ENCODE data around the gene ACTG1. TPM values are rescaled to one million over a fixed set of nuclear protein-coding genes. Genes with fewer than 3 reads are reported as not detected.

The ACTG1 gene
- 6,103 and 8,158 TPM in 2 replicates for total RNA-seq

DNA sequence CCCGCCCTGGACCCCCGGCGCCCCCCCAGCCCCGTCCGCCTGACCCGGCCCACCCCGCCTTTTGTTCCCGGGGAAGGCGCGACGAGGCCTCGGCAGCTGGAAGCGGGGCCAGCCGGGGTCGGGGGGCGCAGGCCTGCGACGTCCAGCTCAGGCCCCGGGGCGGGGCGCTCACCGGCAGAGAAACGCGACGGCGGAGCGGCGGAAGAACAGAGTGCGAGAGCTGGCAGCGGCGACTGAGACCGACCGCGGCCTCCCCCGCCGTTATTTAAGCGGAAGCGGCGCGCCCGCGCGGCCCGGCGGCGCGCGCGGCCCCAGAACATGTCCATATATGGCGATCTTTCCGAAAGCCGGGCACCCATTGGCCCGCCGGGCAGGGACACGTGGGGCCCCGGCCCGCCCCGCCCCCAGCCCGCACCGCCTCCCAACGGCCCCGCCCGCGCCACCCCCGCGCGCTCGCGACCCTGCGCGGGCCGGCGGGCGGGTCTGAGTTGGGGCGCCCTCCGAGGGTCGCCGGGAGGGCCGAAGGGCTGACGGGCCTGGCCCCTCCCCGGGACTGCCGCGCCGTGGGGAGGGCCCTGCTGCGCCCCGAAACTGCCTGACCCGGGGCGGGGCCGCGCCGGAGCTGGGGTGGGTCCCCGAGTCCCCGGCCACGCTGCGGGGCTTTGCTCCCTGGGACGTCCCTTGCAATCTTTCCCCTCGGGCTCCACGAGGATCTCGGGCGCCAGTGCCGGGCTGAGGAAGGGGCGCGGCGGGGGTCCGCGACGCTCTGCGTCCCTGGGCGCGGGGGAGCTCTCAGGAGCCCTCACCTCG lies at the start of gene ACTG1:
Gene ACTG1 (minus strand): TSS at position 238 of the 810 bp plus-strand sequence. CDS start 445 bp downstream, outside the sequence.
- peak; percentile 81 to 94 for DNase-seq (ENCODE audit: low read depth in 2 of 2)

DNA sequence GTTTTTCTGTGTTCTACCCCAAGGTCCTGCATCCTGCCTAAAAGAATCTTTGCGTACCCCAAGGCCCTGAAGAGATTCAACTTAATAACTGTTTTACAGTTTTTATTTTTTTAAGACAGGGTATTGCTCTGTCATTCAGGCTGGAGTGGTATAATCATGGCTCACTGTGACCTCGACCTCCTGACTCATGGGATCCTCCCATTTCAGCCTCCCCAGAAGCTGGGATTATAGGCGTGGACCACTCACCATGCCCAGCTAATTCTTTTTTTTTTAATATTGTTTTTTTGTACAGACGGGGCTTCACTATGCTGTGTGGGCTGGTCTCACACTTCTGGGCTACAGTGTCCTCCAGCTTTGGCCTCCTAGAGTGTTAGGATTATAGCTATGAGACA lies 48.9 kb upstream of the ACTG1 start:
- DNase-seq (ENCODE audit: low read depth in 2 of 2) = peak in 1 of 2 donors; percentile 49

DNA sequence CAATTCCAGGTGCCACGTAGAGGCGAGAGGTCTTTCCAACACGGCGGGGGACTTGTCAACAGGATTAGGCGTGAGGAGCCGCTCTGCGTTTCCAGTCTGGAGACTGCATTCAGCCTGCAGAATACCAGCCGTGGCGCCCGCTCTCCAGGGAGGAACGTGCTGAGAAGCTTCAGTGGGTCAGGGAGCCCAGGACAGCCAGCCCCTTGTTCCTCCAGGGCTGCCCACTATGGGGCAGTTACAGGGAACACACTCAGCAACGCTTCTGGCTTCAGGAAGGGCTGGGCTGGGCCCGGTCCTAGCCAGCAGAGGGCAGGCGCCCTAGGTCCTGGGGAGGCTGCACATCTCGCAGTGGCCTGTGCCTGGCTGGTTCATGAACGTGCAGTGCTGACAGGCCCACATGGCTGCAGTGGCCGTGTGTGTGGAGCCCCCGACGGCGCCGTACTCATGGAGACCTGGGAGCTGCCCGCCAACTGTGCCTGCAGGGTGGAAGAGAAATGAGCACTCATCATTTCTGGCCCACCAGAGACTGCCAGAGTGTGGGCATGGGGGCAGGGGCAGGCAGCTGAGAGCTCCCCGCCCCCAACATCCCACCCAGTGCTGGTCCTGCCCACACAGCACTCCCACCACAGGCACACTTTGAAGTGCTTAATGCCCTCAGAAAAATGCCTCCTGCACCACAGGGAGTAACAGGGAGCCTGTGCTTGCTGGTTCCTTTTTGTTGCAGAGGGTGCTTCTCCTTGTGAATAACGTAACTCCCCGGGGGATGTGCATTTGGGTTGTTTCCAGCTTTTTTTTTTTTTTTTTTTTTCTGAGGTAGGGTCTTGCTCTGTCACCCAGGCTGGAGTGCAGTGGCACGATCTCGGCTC lies 46.6 kb upstream of the ACTG1 start:
- DNase-seq (ENCODE audit: low read depth in 2 of 2) = peak in 1 of 2 donors; percentile 56

DNA sequence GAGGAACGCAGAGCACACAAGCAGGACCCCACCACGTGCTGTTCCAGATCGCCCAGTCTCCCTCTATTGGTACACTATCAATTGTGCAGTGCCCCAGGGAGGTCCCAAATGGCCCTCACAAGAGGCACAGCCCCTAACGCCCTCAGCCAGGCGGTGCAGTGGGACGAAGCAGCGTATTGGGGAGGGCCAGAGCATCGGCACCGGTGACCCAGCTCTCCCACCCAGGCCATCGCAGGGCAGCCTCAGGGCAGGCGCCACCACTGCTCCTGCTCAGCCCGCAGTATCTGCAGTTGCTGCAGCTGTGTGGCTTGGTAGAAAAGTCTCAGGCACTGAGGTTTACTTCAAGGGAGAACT lies 45.5 kb upstream of the ACTG1 start:
- DNase-seq (ENCODE audit: low read depth in 2 of 2) = no peak

DNA sequence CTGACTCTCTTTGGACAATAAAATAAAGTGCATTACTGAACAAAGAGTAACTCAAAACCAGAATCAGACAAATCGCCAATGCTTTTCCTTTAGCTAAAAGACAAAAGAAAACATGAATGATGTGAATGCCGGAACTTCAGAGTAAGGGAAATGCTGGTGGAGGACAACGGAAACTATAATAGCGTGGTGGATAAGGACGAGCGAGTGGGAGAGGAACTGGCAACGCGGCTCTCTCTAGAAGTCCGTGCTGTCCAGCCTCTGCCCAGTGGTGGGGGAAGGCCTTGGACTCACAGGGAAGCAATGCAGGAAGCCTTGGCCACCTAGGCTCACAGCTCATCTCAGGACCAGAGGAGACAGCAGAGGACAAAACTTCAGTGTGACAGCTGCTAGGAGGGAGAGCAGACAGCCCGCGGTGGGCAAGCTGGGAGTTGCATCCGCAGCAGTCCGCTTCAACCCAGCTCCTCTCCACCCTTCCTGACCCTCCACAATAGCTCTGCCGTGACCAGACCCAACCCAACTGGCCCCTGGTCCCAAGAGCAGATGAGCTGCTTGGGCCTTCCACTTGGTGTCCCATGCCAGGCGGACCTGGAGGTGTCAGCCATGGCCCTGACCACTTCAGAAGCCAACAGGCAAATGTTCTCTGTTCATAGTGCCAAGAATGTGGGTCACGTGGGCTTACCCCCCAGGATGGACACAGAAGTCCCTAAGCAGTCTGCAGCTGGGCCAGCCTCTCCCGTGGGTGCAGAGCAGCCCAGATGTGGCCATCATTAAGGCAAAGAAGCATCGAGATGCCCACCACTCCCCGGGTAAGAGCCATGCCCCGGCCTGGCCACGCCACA lies 44.9 kb upstream of the ACTG1 start:
- peak; percentile 37 to 56 for DNase-seq (ENCODE audit: low read depth in 2 of 2)

DNA sequence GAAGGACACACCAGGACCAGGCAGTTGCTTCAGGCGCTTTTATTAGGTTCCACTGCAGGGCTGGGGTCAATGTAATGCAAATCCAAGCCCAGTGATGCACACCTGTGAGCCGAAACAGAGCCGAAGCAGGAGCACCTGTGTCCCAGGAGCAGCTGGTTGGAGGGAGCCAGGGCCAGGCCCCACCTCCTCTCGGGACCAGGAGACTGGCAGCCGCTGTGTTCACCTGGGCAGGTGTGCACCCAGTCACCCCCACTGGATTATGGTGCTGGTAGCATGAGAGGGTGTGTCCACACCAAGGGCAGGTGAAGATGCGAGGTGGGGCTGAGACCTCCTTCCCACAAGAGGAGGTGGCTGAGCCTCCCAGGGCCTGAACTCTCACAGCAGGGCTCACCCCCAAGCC lies 44.3 kb upstream of the ACTG1 start:
- DNase-seq (ENCODE audit: low read depth in 2 of 2) = no peak

DNA sequence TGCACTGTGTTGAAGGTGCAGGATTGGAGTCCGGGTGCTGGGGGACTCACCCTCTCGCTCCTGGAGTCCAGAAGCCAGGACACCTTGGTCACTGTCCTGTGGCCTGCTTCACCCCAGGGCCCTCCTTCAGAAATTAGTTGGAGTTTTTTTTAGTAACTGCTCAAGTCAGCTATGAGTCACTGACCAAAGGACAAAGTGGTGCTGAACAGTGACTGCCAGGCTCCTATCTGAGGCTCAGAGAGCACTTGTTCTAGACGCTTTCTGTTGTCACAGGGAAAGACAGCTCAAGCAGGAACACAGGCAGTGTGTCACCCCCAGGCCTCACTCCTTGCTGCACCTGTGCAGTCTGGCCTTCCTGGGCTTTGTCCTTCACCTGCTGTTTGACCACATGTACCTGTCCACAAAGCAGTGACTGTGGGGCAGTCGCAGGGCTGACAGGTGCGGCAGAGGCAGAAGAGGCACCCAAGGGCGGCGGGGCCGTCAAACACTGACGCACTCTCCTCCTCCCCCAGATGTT lies 43.6 kb upstream of the ACTG1 start:
- DNase-seq (ENCODE audit: low read depth in 2 of 2) = no peak

DNA sequence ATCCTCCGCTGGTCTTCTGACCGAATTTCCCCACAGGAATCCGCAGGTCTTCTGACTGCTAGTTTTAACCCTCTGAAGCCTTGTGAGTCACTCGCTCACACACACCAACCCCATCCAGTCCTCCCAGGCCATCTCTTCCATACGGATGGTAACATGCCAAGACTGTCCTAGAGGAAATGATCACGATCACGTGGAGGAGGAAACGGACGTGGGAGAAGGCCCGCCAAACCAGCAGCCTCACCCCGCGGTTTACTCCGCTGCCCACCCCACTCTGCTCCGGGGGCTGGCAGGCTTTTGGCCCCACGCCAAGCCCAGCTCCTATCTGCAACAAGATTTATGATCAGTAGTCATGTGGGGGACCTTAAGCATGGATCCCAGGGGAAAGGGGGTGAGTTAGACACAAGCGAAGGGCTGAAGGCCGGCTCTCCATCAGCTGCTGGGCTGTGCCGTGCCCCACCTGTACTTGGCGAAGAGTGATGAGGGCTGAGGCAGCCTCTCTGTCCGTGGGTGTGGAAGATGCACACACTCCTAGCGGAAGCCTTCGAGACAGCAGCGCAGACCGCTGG lies 41.1 kb upstream of the ACTG1 start:
- peak; percentile 63 to 92 for DNase-seq (ENCODE audit: low read depth in 2 of 2)

DNA sequence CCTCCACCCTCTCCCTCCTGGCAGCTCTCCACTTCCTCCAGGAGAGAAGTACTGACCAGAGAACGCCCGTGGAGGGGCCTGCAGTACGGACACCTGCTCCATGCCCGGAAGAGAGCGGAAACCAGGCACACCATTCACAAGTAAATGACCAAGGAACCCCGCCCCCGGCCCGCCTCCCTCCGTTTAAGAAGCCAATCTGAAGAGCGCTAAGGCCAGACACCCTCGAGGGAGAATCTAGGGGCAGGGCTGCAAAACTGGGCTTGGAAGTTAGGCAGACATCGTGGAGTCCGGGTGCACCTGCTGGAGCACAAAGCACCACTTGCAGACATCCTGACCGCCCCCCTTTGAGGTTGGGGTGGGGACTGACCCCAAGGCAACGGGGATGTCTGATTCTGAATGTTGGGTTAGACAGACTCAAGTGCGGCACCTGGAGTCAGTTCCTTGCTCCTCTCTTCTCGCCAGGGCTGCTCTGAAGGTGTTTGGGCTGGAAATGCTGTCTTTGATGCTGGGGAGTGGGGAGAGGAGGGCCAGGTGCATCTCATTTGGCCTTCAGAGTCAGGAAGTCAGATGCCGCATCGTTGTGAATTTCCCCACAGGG lies 40.5 kb upstream of the ACTG1 start:
- DNase-seq (ENCODE audit: low read depth in 2 of 2) = peak in 1 of 2 donors; percentile 73

DNA sequence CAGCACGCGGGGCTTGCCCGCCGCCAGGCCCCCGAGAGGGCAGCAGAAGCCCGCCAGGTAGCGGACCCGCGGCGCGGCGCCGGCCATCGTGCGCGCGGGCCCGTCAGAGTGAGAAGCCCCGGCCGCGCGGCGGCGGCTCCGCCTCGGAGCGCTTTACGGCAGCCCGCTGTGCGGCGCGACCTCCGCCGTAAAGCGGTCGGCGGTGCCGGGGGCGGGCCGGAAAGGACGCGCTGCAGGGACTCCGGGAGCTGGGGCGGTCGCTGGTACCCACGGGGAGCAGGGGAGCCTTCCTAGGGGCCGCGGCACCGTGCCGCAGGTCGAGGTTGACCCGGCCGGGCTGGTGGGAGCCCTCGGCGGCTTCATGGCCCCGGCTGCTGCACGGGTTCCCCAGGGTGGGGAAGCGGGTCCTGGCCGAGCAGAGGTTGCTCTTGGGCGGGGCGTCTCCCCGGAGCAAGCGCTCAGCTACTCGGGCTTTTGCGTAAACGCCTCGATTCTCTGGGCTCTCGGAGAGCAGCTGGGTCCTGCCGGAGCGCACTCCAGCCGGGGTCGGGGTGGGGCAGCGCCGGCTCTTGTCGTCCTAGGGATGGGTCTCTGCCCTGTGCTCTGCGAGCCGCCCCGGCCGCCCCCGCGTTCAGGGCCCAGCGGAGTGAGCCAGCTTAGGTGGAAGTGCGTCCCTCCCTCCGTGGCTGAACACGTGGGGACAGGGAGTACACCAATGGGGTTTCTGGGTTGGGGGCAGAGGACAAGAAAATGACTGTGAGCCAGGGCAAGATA lies 39.8 kb upstream of the ACTG1 start, which contains the start of gene FAAP100:
Gene FAAP100 (minus strand): TSS at position 110 of the 774 bp plus-strand sequence. CDS start 23 bp downstream, at position 87.
- peak; percentile 48 to 86 for DNase-seq (ENCODE audit: low read depth in 2 of 2)

DNA sequence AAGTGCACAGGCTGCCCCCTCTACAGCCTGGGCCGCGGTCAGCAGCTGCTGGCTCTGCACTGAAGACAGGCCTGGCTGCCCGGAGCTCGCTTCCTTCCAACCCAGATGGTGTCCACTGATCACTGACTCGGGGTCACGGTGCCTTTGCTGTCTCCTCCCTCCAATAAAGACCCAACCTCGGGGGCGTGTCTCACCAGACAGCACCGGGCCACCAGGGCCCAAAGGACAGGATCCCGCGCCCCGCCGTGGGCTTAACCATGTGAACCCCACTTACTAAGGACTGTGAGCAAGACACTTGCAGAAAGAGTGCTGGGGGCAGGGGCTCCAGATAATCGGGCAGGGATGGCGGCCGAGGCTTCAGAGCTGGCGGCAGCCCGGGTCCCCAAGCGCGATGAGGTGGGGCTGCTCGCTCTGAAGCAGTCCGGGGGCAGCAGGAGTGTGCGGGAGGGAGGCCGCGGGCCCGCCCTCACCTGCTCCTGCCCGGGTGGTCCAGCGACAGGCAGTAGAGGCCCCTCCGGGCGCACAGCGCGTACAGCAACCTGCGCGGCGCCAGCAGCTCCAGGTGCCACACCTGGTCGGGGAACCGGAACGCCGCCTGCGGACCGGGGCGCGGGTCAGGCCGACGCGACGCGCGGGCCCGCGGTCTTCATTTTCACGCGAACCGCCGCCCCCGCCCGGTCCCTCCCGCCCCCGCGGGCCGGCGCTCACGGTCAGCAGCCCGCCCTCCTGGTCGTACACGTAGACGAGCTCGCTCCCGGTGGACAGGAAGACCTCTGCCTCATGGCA lies 39.1 kb upstream of the ACTG1 start:
- DNase-seq (ENCODE audit: low read depth in 2 of 2) = peak; percentile 50 to 80

DNA sequence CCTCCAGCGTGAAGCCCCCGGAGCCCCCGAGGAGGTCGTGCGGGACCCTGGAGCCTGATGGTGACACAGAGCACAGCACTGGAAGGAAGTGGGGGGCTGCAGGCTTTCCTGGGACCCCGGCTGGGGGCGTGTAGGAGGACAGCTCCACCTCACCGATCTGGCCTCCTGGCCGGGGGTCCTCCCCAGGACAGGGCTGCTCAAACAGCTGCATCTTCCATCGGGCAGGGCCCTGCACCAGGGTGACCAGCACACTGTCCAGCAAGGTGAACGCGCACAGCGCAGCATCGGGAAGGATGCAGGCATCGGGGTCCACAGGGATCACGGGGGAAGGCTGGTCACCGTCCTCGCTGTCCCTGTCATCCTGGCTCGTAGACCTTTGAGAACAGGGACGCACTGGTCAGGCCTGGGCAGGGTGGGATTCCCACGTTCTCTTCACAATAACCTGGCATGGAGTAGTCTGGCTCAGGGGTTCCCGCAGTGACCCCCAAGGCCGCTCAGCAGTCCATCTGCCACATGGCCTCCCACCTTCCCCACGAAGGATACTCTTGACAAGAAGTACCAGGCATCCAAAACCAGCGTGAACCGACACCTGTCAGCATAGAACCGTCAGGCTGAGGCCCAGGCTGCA lies 38.3 kb upstream of the ACTG1 start:
- DNase-seq (ENCODE audit: low read depth in 2 of 2) = no peak

DNA sequence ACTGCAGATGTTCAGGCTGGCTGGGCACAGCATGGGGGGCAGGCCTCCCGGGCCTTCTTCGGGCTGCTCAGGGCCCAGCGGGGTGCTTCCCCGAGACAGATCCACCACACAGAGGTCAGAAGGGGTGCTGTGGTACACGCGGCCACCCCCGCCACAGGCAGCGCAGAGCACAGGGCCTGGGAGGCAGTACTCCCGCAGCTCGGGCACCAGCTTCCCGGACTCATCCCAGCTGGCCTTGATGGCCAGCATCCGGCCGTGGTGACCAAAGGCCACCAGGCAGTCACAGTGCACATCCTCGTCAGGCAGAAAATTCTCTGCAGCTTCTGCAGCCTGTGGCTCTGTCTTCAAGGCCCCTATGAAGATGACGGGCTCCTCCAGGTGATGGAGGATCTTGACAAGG lies 37.7 kb upstream of the ACTG1 start:
- DNase-seq (ENCODE audit: low read depth in 2 of 2) = no peak

DNA sequence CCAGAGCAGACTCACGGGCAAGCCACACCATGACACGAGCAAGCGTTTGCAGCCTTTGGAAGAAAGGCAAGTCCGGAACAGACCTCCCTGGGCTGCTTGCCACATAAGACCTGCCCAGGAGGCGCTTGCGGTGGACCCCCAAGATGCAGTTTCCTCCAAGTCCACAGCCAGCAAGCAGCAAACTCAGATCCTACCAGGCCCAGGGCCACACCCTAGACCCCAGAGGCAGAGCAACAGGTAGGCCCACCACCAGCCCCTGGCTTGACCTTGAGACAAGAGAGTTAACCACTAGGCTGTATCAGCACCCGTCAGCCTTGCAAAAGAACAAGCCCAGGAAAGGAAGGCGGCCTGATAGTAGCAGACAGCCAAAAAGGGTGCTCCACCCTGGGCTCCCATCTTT lies 37.2 kb upstream of the ACTG1 start:
- DNase-seq (ENCODE audit: low read depth in 2 of 2) = no peak

DNA sequence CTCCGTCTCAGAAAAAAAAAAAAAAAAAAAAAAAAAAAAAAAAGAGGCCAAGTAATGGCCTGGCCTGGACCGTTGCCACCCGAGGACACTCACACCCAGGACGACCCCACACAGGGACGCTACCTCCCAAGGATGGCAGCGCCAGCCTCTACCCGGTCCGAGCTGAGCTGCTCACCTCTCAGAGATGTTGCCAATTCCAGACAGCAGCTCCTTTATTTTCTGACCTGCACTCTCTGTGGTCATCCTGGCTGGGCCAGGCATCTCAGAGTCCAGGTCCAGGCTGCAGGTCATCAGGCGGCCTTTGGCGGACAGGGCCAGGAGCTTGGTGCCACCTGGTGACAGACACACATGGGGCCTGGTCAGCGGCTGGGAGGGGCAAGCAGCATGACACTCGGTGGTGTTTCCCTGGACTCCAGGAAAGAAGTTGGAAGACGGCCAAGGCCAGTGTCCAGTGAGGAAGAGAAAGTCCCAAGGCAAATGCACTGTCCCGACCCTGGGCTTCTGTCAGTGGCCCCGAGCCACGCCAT lies 36.5 kb upstream of the ACTG1 start:
- DNase-seq (ENCODE audit: low read depth in 2 of 2) = peak in 1 of 2 donors; percentile 41

DNA sequence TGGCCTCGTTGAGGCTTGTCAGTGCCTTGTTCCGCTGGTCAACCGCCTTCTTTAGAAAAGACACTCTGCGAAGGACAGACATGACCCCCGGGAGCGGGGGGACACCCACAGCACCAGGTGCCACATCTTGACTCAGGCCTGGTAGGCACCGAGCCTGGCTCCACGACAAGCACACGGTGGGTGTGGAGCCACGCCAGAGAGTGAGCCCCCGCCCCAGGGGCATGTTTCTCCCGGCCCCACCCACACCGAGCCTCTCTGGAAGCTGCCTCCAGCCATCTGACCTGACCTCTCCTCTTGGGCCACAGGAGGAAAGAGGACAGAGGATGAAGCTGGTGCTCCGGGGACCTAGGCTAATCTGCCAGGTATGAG lies 35.0 kb upstream of the ACTG1 start:
- no peak for DNase-seq (ENCODE audit: low read depth in 2 of 2)

DNA sequence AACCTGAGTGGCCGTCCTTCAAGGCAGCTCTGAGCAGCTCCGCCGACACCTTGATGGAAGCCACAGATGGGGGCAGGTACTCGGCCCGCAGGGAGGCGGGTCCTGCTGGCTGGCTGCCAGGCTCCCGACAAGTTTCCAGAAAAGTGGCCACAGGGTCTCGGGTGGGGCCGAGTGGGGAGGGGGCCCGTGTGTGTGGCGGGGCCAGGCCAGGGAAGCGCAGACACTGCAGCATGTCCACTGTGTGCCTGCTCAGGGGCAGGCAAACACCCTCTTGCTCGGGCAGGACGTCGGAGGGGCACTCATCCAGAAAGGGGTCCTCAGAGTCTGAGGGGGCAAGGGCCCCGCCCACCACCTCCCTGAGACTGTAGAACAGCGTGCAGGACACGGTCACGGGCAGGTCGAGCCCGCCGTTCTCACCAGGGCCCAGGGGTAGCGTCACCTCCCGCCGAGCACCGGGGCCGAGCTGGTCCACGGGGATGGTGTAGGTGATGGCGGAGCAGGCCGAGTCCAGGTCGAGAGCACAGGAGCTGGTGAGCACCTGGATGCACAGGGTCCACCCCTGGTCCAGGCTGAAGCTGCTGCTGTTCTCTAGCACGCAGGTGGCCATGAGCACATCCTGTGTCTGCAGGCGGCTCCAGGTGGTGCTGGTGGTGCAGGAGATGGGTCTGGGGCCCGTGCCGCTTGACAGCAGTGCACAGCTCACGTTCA lies 34.5 kb upstream of the ACTG1 start:
- no peak for DNase-seq (ENCODE audit: low read depth in 2 of 2)
